ENCODE measurements around the gene COL4A2. TPM values are rescaled to one million over a fixed set of nuclear protein-coding genes. Genes with fewer than 3 reads are reported as not detected.

Gene COL4A2
- total RNA-seq, 1 experiment from 2014 or later: 1.6 TPM

DNA sequence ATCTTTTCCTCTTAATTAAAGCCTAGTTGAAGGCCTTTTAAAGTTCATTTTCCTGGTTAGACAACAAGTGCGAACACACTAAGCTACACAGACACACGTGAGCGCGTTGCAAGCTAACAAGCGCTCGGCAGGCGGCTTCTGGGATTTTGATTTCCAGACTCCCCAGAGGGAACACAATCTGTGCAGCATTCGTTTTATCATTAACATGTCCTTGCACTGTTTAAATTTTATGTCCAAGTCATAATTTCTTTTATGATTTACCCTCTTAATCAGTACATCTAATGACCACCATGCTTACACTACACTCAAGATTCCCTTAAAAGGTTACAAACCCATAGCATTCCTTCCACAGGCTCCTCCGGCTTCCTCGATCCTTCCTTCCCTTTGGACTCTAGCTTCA lies 16.9 kb upstream of the COL4A2 start:
- Histone ChIP-seq H3K4me1 (ENCODE audit: control insufficient read depth in 1 of 2, insufficient read depth in 2 of 2, low read length in 2 of 2) (no peaks in the 10 kb centered on the region), H2AFZ (ENCODE audit: low read depth, low read length, poor library complexity, severe bottlenecking) (no peak overlapping the region), H3K27ac (ENCODE audit: low read depth, low read length) (no peak overlapping the region), H4K20me1 (ENCODE audit: insufficient read depth) (no peaks in the 10 kb centered on the region), H3K4me3 (replicated peaks in 1 of 2; ENCODE audit: low read depth in 1 of 2, low read length in 2 of 2) (no peak overlapping the region), H3K9me2 (ENCODE audit: insufficient read depth) (no peaks in the 10 kb centered on the region), H3K27me3 (ENCODE audit: insufficient read depth, low read length) (peaks cover 31% of the 10 kb centered on the region), H3K4me2 (ENCODE audit: low read length) (no peak overlapping the region), H3K9ac (ENCODE audit: low read length) (no peak overlapping the region), H3K79me2 (ENCODE audit: insufficient read depth, low read length) (no peaks in the 10 kb centered on the region), H3K36me3 (ENCODE audit: control insufficient read depth in 1 of 2, insufficient read depth in 2 of 2, low read length in 2 of 2) (no peaks in the 10 kb centered on the region), H3K9me3 (ENCODE audit: control insufficient read depth in 1 of 2, insufficient read depth in 1 of 2, low read depth in 1 of 2, low read length in 2 of 2) (no peaks in the 10 kb centered on the region)
- DNase-seq (ENCODE audit: low read depth, low spot score) (no peak), ATAC-seq (no peak)
- POLR2A ChIA-PET: no interaction called here
- intact Hi-C loops (cut with micrococcal nuclease): no loop called here
- RAD21 ChIA-PET (ENCODE audit: low non-redundant PET in 1 of 2, low total read pairs in 2 of 2, uncharacterized antibody in 2 of 2, unreplicated experiment in 2 of 2): no interaction called here
- TF ChIP-seq, protein P1, sequence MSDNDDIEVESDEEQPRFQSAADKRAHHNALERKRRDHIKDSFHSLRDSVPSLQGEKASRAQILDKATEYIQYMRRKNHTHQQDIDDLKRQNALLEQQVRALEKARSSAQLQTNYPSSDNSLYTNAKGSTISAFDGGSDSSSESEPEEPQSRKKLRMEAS (IDR thresholded peaks at IDR 0.05): no peak
- TF ChIP-seq, protein P2, sequence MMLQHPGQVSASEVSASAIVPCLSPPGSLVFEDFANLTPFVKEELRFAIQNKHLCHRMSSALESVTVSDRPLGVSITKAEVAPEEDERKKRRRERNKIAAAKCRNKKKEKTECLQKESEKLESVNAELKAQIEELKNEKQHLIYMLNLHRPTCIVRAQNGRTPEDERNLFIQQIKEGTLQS (IDR thresholded peaks at IDR 0.05): no peak
- TF ChIP-seq ZNF274 (IDR thresholded peaks at IDR 0.05; ENCODE audit: low read depth, low read length) (no peak), CBX3 (IDR thresholded peaks at IDR 0.05; ENCODE audit: low read depth) (no peak), CEBPB (IDR thresholded peaks at IDR 0.05; ENCODE audit: low read depth) (no peak), EZH2phosphoT487 (IDR thresholded peaks at IDR 0.05; ENCODE audit: borderline replicate concordance) (no peak), POLR2A (IDR thresholded peaks at IDR 0.05; ENCODE audit: borderline replicate concordance, extremely low read depth, insufficient read depth, insufficient read length) (no peak), EGR1 (IDR thresholded peaks at IDR 0.05; ENCODE audit: low read depth) (no peak), YY1 (IDR thresholded peaks at IDR 0.05; ENCODE audit: extremely low read depth, insufficient replicate concordance, low read depth, low read length) (no peak), ELF1 (IDR thresholded peaks at IDR 0.05; ENCODE audit: borderline replicate concordance, low read depth) (no peak), FOSL1 (IDR thresholded peaks at IDR 0.05; ENCODE audit: low read depth) (no peak), POLR2AphosphoS5 (IDR thresholded peaks at IDR 0.05; ENCODE audit: low read depth, low read length) (no peak), SIN3A (IDR thresholded peaks at IDR 0.05; ENCODE audit: low read depth) (no peak), SRF (IDR thresholded peaks at IDR 0.05; ENCODE audit: low read depth) (no peak), TCF7L2 (IDR thresholded peaks at IDR 0.05; ENCODE audit: borderline replicate concordance, extremely low read depth, insufficient read depth, insufficient read length) (no peak)
- TF ChIP-seq, protein P3, sequence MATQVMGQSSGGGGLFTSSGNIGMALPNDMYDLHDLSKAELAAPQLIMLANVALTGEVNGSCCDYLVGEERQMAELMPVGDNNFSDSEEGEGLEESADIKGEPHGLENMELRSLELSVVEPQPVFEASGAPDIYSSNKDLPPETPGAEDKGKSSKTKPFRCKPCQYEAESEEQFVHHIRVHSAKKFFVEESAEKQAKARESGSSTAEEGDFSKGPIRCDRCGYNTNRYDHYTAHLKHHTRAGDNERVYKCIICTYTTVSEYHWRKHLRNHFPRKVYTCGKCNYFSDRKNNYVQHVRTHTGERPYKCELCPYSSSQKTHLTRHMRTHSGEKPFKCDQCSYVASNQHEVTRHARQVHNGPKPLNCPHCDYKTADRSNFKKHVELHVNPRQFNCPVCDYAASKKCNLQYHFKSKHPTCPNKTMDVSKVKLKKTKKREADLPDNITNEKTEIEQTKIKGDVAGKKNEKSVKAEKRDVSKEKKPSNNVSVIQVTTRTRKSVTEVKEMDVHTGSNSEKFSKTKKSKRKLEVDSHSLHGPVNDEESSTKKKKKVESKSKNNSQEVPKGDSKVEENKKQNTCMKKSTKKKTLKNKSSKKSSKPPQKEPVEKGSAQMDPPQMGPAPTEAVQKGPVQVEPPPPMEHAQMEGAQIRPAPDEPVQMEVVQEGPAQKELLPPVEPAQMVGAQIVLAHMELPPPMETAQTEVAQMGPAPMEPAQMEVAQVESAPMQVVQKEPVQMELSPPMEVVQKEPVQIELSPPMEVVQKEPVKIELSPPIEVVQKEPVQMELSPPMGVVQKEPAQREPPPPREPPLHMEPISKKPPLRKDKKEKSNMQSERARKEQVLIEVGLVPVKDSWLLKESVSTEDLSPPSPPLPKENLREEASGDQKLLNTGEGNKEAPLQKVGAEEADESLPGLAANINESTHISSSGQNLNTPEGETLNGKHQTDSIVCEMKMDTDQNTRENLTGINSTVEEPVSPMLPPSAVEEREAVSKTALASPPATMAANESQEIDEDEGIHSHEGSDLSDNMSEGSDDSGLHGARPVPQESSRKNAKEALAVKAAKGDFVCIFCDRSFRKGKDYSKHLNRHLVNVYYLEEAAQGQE (IDR thresholded peaks at IDR 0.05; ENCODE audit: low read depth): no peak
- BruUV-seq (replicated peaks): no TSS peak
- CTCF ChIA-PET: no interaction called here
